ENCODE data around the gene OXNAD1.

The OXNAD1 gene

DNA sequence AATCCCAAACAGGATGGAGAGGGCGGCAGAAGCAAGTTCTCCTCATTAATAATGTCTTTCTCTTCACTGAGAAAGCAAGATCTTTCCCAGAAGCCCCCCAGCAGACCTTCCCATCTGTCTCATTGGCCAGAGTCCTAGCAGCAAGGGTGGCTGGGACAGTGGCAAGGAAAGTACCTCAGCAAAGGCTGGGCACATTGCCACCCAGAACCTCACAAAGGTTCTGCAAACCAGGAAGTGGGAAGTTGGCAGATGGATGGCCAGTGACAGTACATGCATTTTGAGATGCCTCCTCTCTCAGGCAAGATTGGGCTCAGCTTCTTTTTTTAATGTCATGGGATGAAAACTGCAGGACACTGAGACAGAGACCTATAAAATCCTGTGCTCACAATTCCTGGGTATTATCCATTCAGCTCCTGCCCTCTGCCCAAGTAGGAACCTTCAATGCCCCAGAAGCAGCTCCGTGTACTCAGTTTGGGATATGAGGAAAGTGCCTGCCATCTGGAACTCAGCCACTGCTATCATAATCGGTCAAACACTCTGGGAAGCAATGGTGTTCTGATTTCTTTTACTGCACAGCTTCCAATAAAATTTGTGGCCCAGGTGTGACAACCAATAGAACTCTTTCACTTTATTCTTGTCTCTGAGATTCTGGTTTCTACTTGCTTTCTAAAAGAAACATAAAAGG lies 25.8 kb upstream of the OXNAD1 start:
- DNase-seq (ENCODE audit: low spot score): no peak
- Mint-ChIP-seq H3K9me3 (no peaks in the 10 kb centered on the region), H3K27me3 (ENCODE audit: low read depth) (no peaks in the 10 kb centered on the region), H3K4me3 (no peak overlapping the region), H3K27ac (no peak overlapping the region), H3K4me1 (ENCODE audit: low read depth) (peaks cover 11% of the 10 kb centered on the region), H3K36me3 (ENCODE audit: low read depth) (no peaks in the 10 kb centered on the region)

GRCh38 chr3:16239780-16240179 lies 25.2 kb upstream of the OXNAD1 start:
- no peak for DNase-seq (ENCODE audit: low spot score)
- no peaks in the 10 kb centered on the region for H3K27me3 Mint-ChIP-seq (ENCODE audit: low read depth)
- H3K36me3 Mint-ChIP-seq (ENCODE audit: low read depth): no peaks in the 10 kb centered on the region
- H3K4me1 Mint-ChIP-seq (ENCODE audit: low read depth): peaks cover 12% of the 10 kb centered on the region
- no peak overlapping the region for H3K4me3 Mint-ChIP-seq
- H3K9me3 Mint-ChIP-seq: no peaks in the 10 kb centered on the region
- H3K27ac Mint-ChIP-seq: no peak overlapping the region

DNA sequence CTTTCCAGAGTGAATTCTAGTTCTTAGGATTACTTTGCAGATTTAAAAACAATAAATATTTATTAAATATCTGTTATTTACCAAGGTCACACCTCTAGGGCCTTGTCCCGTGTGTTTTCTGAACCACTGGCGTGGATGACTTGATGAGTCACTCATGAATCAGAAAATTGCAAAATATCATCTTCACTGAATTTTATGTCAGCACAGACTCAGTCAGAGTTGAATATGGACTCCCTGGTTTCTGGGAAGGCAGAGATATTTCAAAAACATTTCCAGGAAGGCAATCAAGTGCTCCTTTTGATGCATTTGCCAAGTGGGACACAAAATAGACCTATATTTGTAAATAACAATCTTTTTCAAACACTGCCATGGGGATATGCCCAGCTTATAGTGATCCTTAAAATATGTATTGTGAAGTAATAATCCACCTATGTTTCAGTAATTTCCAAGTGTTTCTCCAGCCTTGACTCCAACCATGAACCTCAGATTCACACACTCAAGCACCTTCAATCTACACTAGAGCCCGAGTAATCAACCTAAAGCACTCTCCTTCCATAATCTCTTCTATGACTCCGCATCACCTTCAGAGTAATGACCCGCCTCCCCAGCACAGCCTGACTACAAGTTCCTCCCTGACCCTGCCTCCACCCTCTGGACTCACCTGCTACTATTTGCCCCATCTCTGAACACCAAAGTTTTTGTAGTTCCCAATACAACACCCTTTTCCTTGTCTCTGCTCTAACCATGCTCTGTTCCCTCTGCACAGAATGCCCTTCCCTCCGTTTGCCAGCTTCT lies 24.6 kb upstream of the OXNAD1 start:
- no peaks in the 10 kb centered on the region for H3K9me3 Mint-ChIP-seq
- H3K4me1 Mint-ChIP-seq (ENCODE audit: low read depth): peaks cover 12% of the 10 kb centered on the region
- DNase-seq (ENCODE audit: low spot score): no peak
- no peaks in the 10 kb centered on the region for H3K36me3 Mint-ChIP-seq (ENCODE audit: low read depth)
- H3K27me3 Mint-ChIP-seq (ENCODE audit: low read depth): no peaks in the 10 kb centered on the region
- no peak overlapping the region for H3K27ac Mint-ChIP-seq
- H3K4me3 Mint-ChIP-seq: no peak overlapping the region

DNA sequence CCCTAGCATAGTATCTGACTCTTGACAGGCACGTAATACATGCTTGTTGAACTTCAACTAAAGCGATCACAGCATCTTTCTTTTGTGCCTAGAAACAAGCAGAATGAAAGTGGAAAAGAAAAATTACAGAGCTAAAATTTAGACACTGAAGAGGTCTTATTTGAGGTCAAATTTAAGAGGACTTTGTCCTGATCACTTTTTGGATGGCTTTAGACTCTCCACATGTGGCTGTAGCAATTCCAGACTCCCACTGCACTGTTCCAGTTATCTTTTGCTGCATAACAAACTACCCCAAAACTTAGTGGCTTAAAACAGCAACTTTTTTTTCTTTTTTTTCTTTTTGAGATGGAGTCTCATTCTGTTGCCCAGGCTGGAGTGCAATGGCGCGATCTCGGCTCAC lies 23.8 kb upstream of the OXNAD1 start:
- Mint-ChIP-seq H3K27me3 (ENCODE audit: low read depth) (no peaks in the 10 kb centered on the region), H3K4me1 (ENCODE audit: low read depth) (peaks cover 12% of the 10 kb centered on the region), H3K4me3 (no peak overlapping the region), H3K27ac (no peak overlapping the region), H3K36me3 (ENCODE audit: low read depth) (no peaks in the 10 kb centered on the region), H3K9me3 (no peaks in the 10 kb centered on the region)
- DNase-seq (ENCODE audit: low spot score): no peak

GRCh38 chr3:16242177-16242576 lies 22.8 kb upstream of the OXNAD1 start:
- Mint-ChIP-seq H3K36me3 (ENCODE audit: low read depth) (no peaks in the 10 kb centered on the region), H3K4me3 (no peak overlapping the region), H3K27ac (no peak overlapping the region), H3K27me3 (ENCODE audit: low read depth) (no peaks in the 10 kb centered on the region), H3K4me1 (ENCODE audit: low read depth) (peaks cover 17% of the 10 kb centered on the region), H3K9me3 (no peaks in the 10 kb centered on the region)
- DNase-seq (ENCODE audit: low spot score): no peak

GRCh38 chr3:16243706-16244490 lies 21.1 kb upstream of the OXNAD1 start:
- DNase-seq (ENCODE audit: low spot score): no peak
- no peaks in the 10 kb centered on the region for H3K9me3 Mint-ChIP-seq
- H3K27me3 Mint-ChIP-seq (ENCODE audit: low read depth): no peaks in the 10 kb centered on the region
- peaks cover 24% of the 10 kb centered on the region for H3K4me1 Mint-ChIP-seq (ENCODE audit: low read depth)
- H3K4me3 Mint-ChIP-seq: no peak overlapping the region
- H3K27ac Mint-ChIP-seq: no peak overlapping the region
- no peaks in the 10 kb centered on the region for H3K36me3 Mint-ChIP-seq (ENCODE audit: low read depth)

DNA sequence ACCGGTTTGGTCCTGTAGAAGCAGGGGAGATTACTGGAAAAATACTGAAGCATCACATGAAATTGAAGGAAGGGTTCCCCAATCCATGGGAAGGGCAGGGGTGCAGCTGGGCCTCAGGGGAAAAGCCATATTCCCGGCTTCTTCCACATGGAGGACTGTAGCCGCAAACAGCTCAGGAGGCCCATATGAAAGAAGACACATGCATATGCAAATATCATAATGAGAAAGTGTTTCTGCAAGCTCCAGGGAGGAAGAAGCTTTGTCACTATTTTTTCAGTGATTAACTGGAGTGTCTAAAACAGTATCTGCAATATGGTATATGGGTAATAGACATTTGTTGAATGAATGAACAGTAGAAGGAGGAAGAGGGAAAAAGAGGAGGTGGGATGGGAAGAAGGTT lies 19.4 kb upstream of the OXNAD1 start:
- H3K4me3 Mint-ChIP-seq: no peak overlapping the region
- no peaks in the 10 kb centered on the region for H3K36me3 Mint-ChIP-seq (ENCODE audit: low read depth)
- no peaks in the 10 kb centered on the region for H3K9me3 Mint-ChIP-seq
- no peaks in the 10 kb centered on the region for H3K27me3 Mint-ChIP-seq (ENCODE audit: low read depth)
- no peak for DNase-seq (ENCODE audit: low spot score)
- H3K4me1 Mint-ChIP-seq (ENCODE audit: low read depth): peaks cover 24% of the 10 kb centered on the region
- H3K27ac Mint-ChIP-seq: no peak overlapping the region

DNA sequence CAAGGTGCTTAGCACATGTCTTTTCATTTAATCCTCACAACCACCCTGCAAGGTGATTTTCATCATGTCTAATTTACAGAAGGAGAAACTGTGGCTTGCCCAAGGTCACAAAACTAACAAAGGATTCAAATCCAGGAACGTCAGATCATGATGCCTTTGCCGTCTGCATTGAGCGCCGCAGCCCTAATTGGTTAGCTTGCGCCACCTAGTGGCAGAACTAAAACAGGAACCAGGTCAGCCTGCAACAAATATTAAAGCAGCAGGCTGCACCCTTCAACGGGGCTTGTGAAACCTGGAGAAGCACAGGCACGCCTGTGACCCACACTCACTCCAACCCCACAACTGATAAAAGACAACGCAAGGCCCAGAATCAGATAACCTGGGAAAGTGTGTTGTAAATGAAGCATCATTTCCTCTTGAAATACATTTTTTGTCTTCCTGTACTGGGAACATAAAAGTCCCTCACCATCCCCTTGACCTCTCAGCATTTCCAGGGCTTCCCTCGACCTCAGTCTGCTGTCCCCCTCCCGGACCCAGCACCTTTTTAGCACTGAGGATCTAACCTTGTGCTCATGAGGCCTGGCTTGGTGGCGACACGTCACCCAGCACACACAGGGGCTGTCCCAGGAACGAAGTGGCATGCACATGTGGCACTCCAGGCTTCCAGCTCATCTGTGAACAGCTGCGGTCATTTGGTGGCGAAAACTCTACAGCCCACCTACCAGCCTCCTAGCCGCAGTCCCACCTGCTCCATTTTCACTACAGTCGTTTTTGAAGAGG lies 17.5 kb upstream of the OXNAD1 start:
- DNase-seq (ENCODE audit: low spot score): peak; percentile 69
- Mint-ChIP-seq H3K4me1 (ENCODE audit: low read depth) (peaks cover 22% of the 10 kb centered on the region), H3K4me3 (no peak overlapping the region), H3K36me3 (ENCODE audit: low read depth) (no peaks in the 10 kb centered on the region), H3K27me3 (ENCODE audit: low read depth) (no peaks in the 10 kb centered on the region), H3K27ac (no peak overlapping the region), H3K9me3 (no peaks in the 10 kb centered on the region)

DNA sequence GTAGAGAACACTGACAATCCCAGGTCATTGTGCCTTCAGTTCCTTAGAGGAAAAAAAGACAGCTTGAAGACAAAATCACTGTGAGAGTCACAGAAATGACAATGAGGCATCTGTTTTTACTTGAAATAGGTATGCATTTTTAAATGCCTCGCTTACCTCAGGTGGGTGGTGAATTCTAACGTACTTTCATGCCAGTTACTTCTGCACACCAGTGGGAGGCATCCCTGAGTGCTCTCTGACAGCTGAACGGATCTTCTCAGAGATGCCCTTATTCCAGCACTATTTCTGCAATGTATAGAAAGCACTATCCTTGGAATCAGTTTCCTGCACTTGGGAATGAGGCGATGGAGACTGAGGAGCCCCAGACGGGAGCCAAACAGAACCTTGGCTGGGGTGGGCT lies 16.5 kb upstream of the OXNAD1 start:
- Mint-ChIP-seq H3K9me3 (no peaks in the 10 kb centered on the region), H3K27me3 (ENCODE audit: low read depth) (no peaks in the 10 kb centered on the region), H3K4me1 (ENCODE audit: low read depth) (peaks cover 20% of the 10 kb centered on the region), H3K36me3 (ENCODE audit: low read depth) (no peaks in the 10 kb centered on the region), H3K4me3 (no peak overlapping the region), H3K27ac (no peak overlapping the region)
- DNase-seq (ENCODE audit: low spot score): no peak

DNA sequence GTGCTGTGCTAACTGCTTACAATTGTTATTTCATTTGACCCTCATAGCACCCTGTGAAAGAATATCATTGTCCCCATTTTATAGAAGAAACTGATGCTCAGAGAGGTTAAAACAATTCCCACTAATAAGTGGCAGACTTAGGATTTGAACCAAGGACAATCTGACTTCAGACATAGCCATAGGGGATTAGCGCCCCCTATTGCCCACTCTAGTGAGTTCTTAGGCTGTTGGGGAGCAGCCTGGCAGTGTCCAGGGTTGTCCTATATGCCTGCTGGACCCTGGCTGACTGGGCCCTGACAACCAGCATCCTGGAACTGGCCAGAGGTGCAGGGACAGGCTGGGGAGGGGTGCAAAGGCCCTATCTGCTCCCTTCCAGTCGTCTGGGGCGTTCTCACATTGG lies 15.7 kb upstream of the OXNAD1 start:
- Mint-ChIP-seq H3K36me3 (ENCODE audit: low read depth) (no peaks in the 10 kb centered on the region), H3K27me3 (ENCODE audit: low read depth) (no peaks in the 10 kb centered on the region), H3K4me3 (no peak overlapping the region), H3K4me1 (ENCODE audit: low read depth) (peaks cover 15% of the 10 kb centered on the region), H3K27ac (no peak overlapping the region), H3K9me3 (no peaks in the 10 kb centered on the region)
- no peak for DNase-seq (ENCODE audit: low spot score)

DNA sequence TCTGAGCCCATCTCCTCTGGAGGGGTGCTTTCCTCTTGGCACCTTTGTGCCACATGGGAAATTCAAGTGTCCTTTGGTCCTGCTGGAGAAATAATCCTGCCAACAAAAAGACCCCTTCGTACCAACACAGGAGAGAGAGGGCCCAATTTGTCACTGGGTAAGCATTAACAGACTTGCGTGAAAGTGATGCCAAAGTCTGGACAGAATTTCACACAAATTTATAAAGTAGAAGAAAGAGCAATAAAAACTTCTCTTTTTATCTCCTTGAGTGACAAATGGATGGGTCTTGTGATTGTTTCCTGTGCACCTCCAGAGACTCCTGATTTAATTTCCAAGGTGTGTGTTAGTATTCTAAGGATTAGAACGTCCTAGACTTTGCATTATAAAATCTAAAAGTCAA lies 15.1 kb upstream of the OXNAD1 start:
- no peaks in the 10 kb centered on the region for H3K9me3 Mint-ChIP-seq
- no peak overlapping the region for H3K4me3 Mint-ChIP-seq
- H3K27me3 Mint-ChIP-seq (ENCODE audit: low read depth): no peaks in the 10 kb centered on the region
- H3K4me1 Mint-ChIP-seq (ENCODE audit: low read depth): peaks cover 18% of the 10 kb centered on the region
- H3K36me3 Mint-ChIP-seq (ENCODE audit: low read depth): no peaks in the 10 kb centered on the region
- H3K27ac Mint-ChIP-seq: no peak overlapping the region
- no peak for DNase-seq (ENCODE audit: low spot score)

- peaks cover 25% of the 10 kb centered on the region for H3K4me1 Mint-ChIP-seq (ENCODE audit: low read depth)
- H3K9me3 Mint-ChIP-seq: no peaks in the 10 kb centered on the region
- no peaks in the 10 kb centered on the region for H3K36me3 Mint-ChIP-seq (ENCODE audit: low read depth)
- no peaks in the 10 kb centered on the region for H3K27me3 Mint-ChIP-seq (ENCODE audit: low read depth)
- DNase-seq (ENCODE audit: low spot score): no peak
- no peak overlapping the region for H3K27ac Mint-ChIP-seq
- no peak overlapping the region for H3K4me3 Mint-ChIP-seq
Observed at GRCh38 chr3:16251316-16252085, 13.5 kb upstream of the OXNAD1 start.
